Testis (tissue), 2 donors: ENCODE data around the gene TMIGD3.

Experiments used
- POLR2A ChIP-seq: fragments of 450-650 bp; IDR thresholded peaks from one replicate; pipeline ENCODE4 v1.6.1; 2017; ENCODE audit warnings: antibody characterized with exemption, mild to moderate bottlenecking, moderate library complexity
- TF ChIP-seq, protein P1 (sequence below), 3 experiments: fragments of 450-650 bp in 2 of 3; fragments of 200-600 bp in 1 of 3; sonication (generic) in 1 of 3; IDR thresholded peaks; one replicate each; pipeline ENCODE4 v1.5.1; 2016 to 2019; ENCODE audit warnings: antibody characterized with exemption in 3 of 3, mild to moderate bottlenecking in 2 of 3, moderate library complexity in 1 of 3

DNA sequence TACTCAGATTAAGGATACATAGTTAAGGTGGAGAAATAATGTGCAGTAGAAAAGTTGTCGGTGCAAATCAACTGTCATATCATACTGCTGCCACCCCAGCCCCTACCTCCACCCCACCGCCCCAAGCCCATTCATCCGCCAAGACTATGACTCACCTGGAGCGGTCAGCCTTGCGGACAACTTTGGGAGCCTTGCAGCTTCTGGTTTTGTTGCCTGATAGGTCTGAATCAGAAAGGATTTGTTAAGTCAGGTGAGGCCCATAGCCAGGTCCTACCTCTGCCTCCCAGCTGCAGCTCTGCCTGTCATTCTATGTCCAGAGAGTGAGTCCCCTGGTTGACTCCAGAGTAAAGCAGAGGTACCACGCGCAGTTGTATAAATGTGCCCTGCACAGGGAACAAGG, 17.0 kb downstream of the TMIGD3 start:
- TF ChIP-seq, protein P1, sequence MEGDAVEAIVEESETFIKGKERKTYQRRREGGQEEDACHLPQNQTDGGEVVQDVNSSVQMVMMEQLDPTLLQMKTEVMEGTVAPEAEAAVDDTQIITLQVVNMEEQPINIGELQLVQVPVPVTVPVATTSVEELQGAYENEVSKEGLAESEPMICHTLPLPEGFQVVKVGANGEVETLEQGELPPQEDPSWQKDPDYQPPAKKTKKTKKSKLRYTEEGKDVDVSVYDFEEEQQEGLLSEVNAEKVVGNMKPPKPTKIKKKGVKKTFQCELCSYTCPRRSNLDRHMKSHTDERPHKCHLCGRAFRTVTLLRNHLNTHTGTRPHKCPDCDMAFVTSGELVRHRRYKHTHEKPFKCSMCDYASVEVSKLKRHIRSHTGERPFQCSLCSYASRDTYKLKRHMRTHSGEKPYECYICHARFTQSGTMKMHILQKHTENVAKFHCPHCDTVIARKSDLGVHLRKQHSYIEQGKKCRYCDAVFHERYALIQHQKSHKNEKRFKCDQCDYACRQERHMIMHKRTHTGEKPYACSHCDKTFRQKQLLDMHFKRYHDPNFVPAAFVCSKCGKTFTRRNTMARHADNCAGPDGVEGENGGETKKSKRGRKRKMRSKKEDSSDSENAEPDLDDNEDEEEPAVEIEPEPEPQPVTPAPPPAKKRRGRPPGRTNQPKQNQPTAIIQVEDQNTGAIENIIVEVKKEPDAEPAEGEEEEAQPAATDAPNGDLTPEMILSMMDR (IDR thresholded peaks at IDR 0.05) = no peak
- no peak for TF ChIP-seq POLR2A
